ENCODE results near the gene RETREG3. TPM values are rescaled to one million over a fixed set of nuclear protein-coding genes. Genes with fewer than 3 reads are reported as not detected.
"Not testable (repeated sequence)": the region's sequence is repeated elsewhere in the genome, so short reads cannot be mapped to it uniquely, and the experiment has no call there.

Gene RETREG3
- total RNA-seq, 2 experiments from 2014 or later = 33.5 to 50.5 TPM

DNA sequence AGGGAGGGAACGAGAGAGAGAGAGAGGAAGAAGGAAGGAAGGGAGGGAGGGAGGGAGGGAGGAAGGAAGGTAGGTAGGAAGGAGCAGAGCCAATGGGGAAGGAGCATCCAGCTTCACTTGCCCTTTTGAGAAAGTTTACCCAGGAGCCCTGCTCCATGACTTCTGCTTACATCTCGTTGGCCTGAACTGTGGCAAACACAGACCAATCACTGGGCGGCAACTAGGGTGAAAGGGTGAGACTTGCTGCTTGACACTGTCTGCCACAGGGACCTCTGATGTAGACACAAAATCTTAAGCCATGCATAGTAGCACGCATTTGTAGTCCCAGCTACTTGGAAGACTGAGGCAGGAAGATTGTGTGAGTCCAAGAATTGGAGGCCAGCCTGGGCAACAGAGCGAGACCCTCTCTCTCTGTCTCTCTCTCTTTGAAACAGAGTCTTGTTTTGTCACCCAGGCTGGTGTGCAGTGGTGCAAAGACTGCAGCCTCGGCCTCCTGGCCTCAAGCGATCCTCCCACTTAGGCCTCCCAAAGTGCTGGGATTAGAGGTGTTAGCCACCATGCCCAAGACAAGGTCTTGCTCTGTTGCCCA is 30.4 kb upstream of the RETREG3 start:
- ChIA-PET CTCF (ENCODE audit: unreplicated experiment) (no interaction called here), POLR2A (no interaction called here)
- intact Hi-C loops (cut with micrococcal nuclease; ENCODE audit: unreplicated experiment) = no loop called here
- no peak for TF ChIP-seq EZH2phosphoT487 (IDR thresholded peaks at IDR 0.05; ENCODE audit: borderline replicate concordance, low read depth, low read length)
- TF ChIP-seq, protein P1, sequence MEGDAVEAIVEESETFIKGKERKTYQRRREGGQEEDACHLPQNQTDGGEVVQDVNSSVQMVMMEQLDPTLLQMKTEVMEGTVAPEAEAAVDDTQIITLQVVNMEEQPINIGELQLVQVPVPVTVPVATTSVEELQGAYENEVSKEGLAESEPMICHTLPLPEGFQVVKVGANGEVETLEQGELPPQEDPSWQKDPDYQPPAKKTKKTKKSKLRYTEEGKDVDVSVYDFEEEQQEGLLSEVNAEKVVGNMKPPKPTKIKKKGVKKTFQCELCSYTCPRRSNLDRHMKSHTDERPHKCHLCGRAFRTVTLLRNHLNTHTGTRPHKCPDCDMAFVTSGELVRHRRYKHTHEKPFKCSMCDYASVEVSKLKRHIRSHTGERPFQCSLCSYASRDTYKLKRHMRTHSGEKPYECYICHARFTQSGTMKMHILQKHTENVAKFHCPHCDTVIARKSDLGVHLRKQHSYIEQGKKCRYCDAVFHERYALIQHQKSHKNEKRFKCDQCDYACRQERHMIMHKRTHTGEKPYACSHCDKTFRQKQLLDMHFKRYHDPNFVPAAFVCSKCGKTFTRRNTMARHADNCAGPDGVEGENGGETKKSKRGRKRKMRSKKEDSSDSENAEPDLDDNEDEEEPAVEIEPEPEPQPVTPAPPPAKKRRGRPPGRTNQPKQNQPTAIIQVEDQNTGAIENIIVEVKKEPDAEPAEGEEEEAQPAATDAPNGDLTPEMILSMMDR (conservative IDR thresholded peaks at IDR 0.05; ENCODE audit: low read length) = no peak
- Histone ChIP-seq H3K9me2 (ENCODE audit: insufficient read depth, low read length) (no peaks in the 10 kb centered on the region), H3K36me3 (ENCODE audit: insufficient read depth, low read length) (no peaks in the 10 kb centered on the region), H2AFZ (ENCODE audit: low read length) (no peak overlapping the region), H4K20me1 (ENCODE audit: insufficient read depth, low read length) (no peaks in the 10 kb centered on the region), H3K4me1 (ENCODE audit: insufficient read depth, low read length, poor library complexity, severe bottlenecking) (peaks cover 7% of the 10 kb centered on the region), H3K79me2 (ENCODE audit: insufficient read depth, low read depth, low read length) (no peaks in the 10 kb centered on the region), H3K27ac (ENCODE audit: low read depth, low read length, poor library complexity, severe bottlenecking) (no peak overlapping the region), H3K4me3 (ENCODE audit: low read depth, low read length, poor library complexity, severe bottlenecking) (no peak overlapping the region), H3K4me2 (ENCODE audit: low read length) (no peak overlapping the region), H3K9me3 (ENCODE audit: low read length) (no peaks in the 10 kb centered on the region)
- no peak for DNase-seq (ENCODE audit: low spot score)
- BruUV-seq (replicated peaks) = no TSS peak

GRCh38 chr17:42632949-42633444 is 23.8 kb upstream of the RETREG3 start:
- Histone ChIP-seq H3K79me2 (ENCODE audit: insufficient read depth, low read depth, low read length) (no peaks in the 10 kb centered on the region), H2AFZ (ENCODE audit: low read length) (no peak overlapping the region), H3K4me3 (ENCODE audit: low read depth, low read length, poor library complexity, severe bottlenecking) (no peak overlapping the region), H3K36me3 (ENCODE audit: insufficient read depth, low read length) (no peaks in the 10 kb centered on the region), H3K9me2 (ENCODE audit: insufficient read depth, low read length) (no peaks in the 10 kb centered on the region), H3K4me2 (ENCODE audit: low read length) (no peak overlapping the region), H3K9me3 (ENCODE audit: low read length) (no peaks in the 10 kb centered on the region), H3K27ac (ENCODE audit: low read depth, low read length, poor library complexity, severe bottlenecking) (no peak overlapping the region), H4K20me1 (ENCODE audit: insufficient read depth, low read length) (no peaks in the 10 kb centered on the region), H3K4me1 (ENCODE audit: insufficient read depth, low read length, poor library complexity, severe bottlenecking) (no peaks in the 10 kb centered on the region)
- TF ChIP-seq, protein P1 (conservative IDR thresholded peaks at IDR 0.05; ENCODE audit: low read length) = no peak
- TF ChIP-seq EZH2phosphoT487 (IDR thresholded peaks at IDR 0.05; ENCODE audit: borderline replicate concordance, low read depth, low read length) = no peak
- no peak for DNase-seq (ENCODE audit: low spot score)
- POLR2A ChIA-PET = interaction anchor here (0.8 to 1.6 kb wide), 2 partner anchors 15 to 22 kb away, joined by 3 read pairs; no protein-coding TSS in a partner anchor
- CTCF ChIA-PET (ENCODE audit: unreplicated experiment) = no interaction called here
- BruUV-seq (replicated peaks) = no TSS peak
- intact Hi-C loops (cut with micrococcal nuclease; ENCODE audit: unreplicated experiment) = no loop called here

GRCh38 chr17:42629411-42630009 is 20.3 kb upstream of the RETREG3 start:
- H3K27ac ChIP-seq (ENCODE audit: low read depth, low read length, poor library complexity, severe bottlenecking) = no peak overlapping the region
- no peaks in the 10 kb centered on the region for H3K36me3 ChIP-seq (ENCODE audit: insufficient read depth, low read length)
- no peaks in the 10 kb centered on the region for H3K4me1 ChIP-seq (ENCODE audit: insufficient read depth, low read length, poor library complexity, severe bottlenecking)
- H4K20me1 ChIP-seq (ENCODE audit: insufficient read depth, low read length) = no peaks in the 10 kb centered on the region
- no peaks in the 10 kb centered on the region for H3K79me2 ChIP-seq (ENCODE audit: insufficient read depth, low read depth, low read length)
- BruUV-seq (replicated peaks) = no TSS peak
- ChIA-PET CTCF (ENCODE audit: unreplicated experiment) (no interaction called here), POLR2A (interaction anchor here (1.4 kb wide), 1 partner anchor 8 kb away, joined by 3 read pairs; no protein-coding TSS in a partner anchor)
- no peak for DNase-seq (ENCODE audit: low spot score)
- H3K4me2 ChIP-seq (ENCODE audit: low read length) = no peak overlapping the region
- H2AFZ ChIP-seq (ENCODE audit: low read length) = no peak overlapping the region
- no peak for TF ChIP-seq EZH2phosphoT487 (IDR thresholded peaks at IDR 0.05; ENCODE audit: borderline replicate concordance, low read depth, low read length)
- TF ChIP-seq, protein P1 (conservative IDR thresholded peaks at IDR 0.05; ENCODE audit: low read length) = no peak
- H3K9me2 ChIP-seq (ENCODE audit: insufficient read depth, low read length) = no peaks in the 10 kb centered on the region
- intact Hi-C loops (cut with micrococcal nuclease; ENCODE audit: unreplicated experiment) = no loop called here
- H3K9me3 ChIP-seq (ENCODE audit: low read length) = no peaks in the 10 kb centered on the region
- no peak overlapping the region for H3K4me3 ChIP-seq (ENCODE audit: low read depth, low read length, poor library complexity, severe bottlenecking)

- H3K4me1 ChIP-seq (ENCODE audit: insufficient read depth, low read length, poor library complexity, severe bottlenecking); H3K4me3 ChIP-seq (ENCODE audit: low read depth, low read length, poor library complexity, severe bottlenecking); H4K20me1 ChIP-seq (ENCODE audit: insufficient read depth, low read length); H3K9me3 ChIP-seq (ENCODE audit: low read length); DNase-seq (ENCODE audit: low spot score); BruUV-seq (replicated peaks); H3K9me2 ChIP-seq (ENCODE audit: insufficient read depth, low read length); H3K4me2 ChIP-seq (ENCODE audit: low read length); H2AFZ ChIP-seq (ENCODE audit: low read length); intact Hi-C loops (cut with micrococcal nuclease; ENCODE audit: unreplicated experiment); H3K79me2 ChIP-seq (ENCODE audit: insufficient read depth, low read depth, low read length); H3K36me3 ChIP-seq (ENCODE audit: insufficient read depth, low read length); H3K27ac ChIP-seq (ENCODE audit: low read depth, low read length, poor library complexity, severe bottlenecking): not testable (repeated sequence)
- CTCF ChIA-PET (ENCODE audit: unreplicated experiment) = interaction anchor here (0.6 kb wide), 1 partner anchor 49 kb away, joined by 3 read pairs; the partner anchor contains the start of gene PLEKHH3
- POLR2A ChIA-PET = interaction anchor here (1.0 kb wide), 1 partner anchor 19 kb away, joined by 6 read pairs; no protein-coding TSS in a partner anchor
These were observed 18.0 kb upstream of the RETREG3 start for GRCh38 chr17:42627032-42627764.

All from OCI-LY7 (cell line).